ENCODE data around the gene FBXW9.
A peak's percentile ranks its signal among the peaks of the same experiment; 100 is the strongest.
"Not testable (repeated sequence)": the region's sequence is repeated elsewhere in the genome, so short reads cannot be mapped to it uniquely, and the experiment has no call there.

FBXW9 gene

DNA sequence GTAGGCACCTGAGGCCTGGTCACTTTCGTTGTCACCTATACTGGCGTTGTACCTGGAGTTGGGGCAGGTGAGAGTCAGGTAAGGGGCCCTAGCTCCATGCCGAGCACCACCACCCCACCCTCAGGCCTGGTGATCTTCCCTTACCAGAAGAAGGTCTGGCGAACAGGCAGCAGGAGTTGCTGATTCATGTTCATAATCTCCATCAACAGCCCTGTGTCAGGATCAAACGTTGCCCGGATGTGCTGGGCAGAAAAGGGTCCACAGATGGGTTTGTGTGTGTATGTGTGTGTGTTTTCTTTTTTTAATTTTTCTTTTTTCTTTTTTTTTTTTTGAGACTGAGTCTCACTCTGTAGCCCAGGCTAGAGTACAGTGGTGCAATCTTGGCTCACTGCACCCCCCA is 44.2 kb downstream of the FBXW9 start:
- no peak for DNase-seq (ENCODE audit: low read depth)

DNA sequence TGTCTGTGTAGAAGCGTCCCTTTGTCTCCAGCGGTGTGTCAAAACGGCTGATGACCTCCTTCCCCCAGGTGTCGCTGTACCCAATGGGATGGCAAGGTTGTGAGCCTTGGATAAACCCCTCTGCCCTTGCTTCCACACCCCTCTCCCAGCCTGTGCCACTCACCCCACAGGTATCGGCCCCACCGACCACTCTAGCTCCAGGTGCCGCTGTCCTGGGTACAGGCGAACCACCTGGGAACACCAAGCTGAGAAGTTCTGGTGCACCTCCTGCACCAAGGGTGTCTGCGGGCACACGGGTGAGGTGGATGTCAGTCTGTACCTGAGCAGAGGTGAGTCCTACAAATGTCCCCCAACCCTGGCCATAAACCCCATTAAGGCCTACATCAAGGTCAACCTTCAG is 46.5 kb downstream of the FBXW9 start:
- no peak for DNase-seq (ENCODE audit: low read depth)

DNA sequence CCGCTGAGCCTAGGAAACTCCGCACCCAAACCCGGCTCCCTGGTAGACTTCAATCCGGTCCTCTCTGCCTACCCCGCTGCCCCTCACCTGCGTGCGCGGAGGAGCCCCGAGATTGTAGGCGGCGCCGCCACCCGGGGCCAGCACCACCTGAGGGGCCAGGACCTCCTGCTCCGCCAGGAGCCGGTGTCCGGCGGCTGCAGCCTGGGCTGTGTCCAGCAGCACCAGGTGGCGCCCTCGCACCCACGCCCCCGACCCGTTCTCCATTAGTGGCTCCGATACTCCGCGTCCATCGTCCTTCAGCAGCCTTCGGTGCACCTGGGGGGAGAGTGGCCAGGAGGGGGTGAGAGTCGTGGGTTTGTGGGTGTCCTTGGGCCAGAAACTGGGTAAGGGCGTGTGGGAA is 48.3 kb downstream of the FBXW9 start:
- DNase-seq (ENCODE audit: low read depth): no peak

DNA sequence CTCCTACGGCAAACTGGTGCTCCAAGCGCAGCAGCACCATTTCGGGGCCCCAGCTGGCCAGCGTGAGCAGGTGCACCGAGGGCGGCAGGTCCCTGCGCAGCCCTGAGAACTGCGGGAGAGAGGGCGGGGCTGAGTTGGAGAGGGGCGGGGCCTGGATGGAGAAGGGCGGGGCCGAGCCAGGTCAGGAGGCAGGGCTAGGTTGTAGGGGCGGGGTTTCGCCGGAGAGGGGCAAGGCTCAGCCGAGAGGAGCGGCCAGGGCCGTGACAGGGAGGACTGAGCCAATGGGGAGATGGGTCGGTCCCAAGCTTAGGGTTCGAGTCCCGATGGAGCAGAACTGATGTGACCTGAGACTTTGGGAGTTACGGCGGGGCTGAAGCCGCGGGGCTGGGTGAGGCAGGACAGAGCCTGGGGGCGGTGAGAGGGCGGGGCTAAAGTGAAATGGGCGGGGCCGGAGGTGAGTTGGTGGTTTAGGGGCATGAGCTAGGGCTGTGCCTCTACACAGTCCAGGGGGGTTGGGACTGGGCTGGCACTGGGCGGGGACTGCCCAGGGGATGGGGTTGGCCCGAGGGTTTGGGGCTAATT is 48.9 kb downstream of the FBXW9 start:
- peak; percentile 44 for DNase-seq (ENCODE audit: low read depth)

DNA sequence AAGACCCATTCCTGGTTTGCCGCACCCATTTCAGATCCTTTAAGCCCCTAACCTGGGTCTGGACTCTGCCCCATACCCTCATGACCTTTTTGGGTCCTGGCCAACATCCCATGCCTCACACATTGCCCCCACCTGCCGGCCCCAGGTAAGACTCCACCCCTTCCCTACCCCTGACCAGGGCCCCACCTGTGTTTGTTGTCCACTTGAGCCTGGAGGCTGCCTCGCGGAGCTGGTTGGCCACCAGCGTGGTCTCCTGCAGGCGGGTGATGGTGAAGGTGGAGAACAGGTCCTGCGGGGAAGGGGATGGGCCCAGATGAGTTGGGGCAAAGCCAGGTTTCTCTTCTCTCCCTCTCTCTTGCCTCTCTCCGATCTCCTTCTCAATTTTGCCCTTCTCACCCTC is 49.4 kb downstream of the FBXW9 start:
- no peak for DNase-seq (ENCODE audit: low read depth)

DNA sequence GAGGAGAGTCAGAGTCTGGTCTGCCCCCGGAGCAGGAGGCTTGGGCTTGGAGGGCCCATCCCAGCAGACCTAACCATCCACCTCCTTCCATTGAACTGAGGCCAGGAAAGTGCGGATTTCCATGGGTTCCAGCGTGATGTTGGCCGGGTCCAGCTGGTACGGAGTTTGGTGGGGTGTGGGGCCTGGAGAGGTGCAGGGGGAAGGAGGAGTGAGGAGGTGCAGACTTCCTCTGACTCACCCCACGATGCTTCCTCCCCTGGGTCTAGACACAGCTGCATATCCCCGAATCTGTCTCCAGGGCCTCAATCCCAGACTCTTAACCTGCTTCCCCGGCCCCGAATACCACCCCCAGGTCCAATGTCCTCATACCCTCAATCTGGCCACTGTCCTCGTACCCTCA is 49.9 kb downstream of the FBXW9 start:
- DNase-seq (ENCODE audit: low read depth): no peak

DNA sequence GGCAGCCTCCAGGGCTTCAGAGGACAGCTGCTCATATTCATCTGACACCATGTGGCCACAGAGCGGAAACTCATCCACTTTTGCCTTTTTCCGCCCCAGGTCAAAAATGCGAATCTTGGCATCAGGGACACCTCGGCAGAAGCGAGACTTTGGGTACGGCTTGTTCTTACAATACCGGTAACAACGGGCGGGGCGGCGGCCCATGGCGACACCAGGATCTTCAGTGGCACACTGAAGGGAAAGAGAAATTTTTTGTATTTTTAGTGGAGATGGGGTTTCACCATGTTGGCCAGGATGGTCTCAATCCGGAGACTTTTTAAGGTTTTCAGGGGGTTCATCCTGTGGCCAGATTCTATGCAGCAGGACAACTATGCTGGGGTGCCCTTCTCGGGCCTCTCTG is 52.7 kb downstream of the FBXW9 start:
- DNase-seq (ENCODE audit: low read depth): not testable (repeated sequence)

DNA sequence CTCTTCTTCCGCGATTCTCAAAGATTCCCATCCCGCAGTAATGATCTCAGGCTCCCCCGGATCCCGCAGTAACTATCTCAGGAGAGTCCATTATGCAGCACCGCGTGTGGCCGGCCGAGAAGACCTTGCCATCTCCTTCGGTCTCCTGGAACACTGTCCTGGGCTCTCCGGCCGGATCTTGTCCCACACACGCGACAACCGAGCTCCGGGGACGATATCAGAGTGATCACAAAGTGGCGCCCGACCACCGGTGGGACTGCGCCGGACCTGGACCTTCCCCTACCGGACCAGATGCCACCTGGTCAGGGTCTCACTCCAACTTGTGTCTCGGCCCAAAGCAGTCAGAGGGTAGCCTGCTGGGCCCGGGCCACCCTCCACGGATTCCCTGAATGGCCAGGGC is 53.9 kb downstream of the FBXW9 start:
- no peak for DNase-seq (ENCODE audit: low read depth)

DNA sequence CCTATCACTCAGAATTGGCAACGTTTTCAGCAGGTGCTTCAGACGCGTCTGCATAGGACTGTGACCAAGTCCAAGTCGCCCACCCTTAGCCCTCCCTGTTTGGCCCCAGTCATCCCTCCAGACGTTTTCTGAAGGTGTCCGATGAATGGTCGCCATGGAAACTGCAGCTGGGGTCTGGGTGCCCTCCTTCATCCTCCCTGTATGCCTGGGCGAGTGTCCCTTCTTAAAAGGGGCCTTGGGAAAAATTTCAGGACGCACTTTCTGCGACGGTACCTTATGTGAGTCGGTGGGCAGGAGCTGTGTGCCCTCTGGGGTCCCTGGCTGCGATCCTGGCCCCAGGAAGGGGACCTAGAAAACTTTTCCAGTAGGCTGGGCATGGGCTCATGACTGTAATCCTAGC is 55.0 kb downstream of the FBXW9 start:
- no peak for DNase-seq (ENCODE audit: low read depth)

DNA sequence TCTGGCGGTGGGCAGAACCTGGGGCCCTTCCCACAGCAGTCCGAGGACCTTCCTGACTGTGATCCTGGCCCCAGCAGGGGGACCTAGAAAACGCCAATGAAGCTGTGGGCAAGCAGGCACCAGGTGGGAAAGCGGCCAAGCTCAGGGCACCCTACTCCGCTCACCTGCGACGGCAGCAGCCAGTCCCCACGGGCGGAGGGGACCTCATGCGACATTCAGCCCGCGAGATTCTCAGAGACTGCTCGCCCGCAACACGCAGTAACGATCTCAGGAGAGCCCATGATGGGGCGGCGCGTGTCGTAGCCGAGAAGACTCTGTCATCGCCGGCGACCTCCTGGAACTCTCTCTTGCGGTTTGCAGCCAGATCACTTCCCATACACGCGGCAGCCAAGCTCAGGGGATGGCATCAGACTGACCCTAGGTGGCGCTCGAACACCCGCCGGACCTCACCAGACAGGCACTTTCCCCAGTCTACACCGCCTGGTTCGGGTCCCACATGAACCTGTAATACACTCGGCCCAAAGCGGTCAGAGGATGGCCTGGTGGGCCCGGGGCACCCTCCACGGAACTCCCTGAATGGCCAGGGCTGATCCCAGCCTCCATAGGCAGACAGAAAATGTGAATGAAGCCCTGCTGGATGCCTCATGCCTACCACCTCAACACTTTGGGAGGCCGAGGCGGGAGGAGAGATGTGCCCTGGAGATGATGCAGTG is 56.4 kb downstream of the FBXW9 start:
- DNase-seq (ENCODE audit: low read depth): peak; percentile 82
